Retinal pigment epithelial cell (primary cell): ENCODE data around the gene RALGAPB.

Experiments used
- DNase-seq: peaks from one replicate; pipeline ENCODE4 v3.0.0-alpha.2; 2010; ENCODE audit warnings: low read depth
- H3K4me3 ChIP-seq: 2 replicates; pipeline ENCODE4 v1.5.1; 2011; ENCODE audit warnings: mild to moderate bottlenecking, low read length, control low read depth, moderate library complexity
- TF ChIP-seq, protein P1 (sequence below): conservative IDR thresholded peaks from 2 replicates; pipeline ENCODE4 v1.5.1; 2011; ENCODE audit warnings: low read depth, low read length, control low read depth, inconsistent platforms

Gene RALGAPB

DNA sequence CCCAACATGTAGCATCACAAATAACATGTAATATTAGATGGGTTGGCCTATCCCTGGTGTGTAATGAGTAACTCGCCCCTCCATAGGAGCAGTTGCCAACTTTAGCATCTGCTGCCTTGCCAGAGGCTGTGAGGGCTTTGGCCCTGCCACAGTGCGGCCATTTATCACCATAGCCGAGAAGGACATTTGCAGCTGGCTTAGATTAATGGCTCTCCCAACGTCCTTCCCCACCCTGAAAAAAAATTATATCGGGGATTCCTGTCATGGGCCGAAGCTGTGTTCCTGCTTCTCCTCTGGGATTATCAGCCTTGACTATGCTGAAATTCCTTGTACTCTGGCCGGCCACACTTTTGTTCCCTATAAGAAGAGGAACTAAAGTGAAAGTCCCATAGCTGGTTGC lies 100.8 kb downstream of the RALGAPB start:
- no peak overlapping the region for H3K4me3 ChIP-seq
- DNase-seq, result no peak
- TF ChIP-seq, protein P1, sequence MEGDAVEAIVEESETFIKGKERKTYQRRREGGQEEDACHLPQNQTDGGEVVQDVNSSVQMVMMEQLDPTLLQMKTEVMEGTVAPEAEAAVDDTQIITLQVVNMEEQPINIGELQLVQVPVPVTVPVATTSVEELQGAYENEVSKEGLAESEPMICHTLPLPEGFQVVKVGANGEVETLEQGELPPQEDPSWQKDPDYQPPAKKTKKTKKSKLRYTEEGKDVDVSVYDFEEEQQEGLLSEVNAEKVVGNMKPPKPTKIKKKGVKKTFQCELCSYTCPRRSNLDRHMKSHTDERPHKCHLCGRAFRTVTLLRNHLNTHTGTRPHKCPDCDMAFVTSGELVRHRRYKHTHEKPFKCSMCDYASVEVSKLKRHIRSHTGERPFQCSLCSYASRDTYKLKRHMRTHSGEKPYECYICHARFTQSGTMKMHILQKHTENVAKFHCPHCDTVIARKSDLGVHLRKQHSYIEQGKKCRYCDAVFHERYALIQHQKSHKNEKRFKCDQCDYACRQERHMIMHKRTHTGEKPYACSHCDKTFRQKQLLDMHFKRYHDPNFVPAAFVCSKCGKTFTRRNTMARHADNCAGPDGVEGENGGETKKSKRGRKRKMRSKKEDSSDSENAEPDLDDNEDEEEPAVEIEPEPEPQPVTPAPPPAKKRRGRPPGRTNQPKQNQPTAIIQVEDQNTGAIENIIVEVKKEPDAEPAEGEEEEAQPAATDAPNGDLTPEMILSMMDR, result no peak

DNA sequence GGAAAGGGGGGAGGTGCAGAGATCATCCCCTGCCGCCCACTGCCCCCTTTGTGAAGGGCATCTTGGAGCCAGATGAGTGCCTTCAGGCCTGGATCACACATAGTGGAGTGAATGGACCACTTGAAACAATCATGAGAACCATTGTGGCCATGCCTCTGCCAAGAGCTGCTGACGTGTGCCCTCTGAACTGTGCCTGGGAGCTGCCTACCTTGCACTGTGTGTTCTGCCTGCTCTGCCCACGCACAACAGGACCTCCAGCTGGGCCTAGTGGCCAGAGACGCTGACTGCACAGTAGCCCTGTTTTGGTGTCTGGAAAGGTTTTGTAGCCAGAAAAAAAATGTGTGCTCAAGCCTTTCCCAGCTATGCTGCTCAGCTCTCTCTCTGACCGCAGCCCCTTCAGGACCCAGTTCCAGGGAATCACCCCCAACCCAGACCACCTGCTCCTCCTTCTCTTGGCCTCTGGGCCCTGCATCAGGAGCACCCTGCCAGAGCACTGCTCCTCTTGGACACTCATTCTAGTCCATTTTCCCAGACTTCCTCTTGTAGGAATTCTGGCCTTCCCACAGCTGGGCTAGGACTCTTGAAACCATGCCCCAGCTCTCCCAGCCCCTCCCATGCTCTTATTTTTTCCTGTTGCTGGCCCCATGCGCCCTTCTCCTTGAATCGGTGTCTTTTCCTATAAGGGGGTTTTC lies 106.7 kb downstream of the RALGAPB start:
- DNase-seq, result no peak
- TF ChIP-seq, protein P1, result no peak
- no peak overlapping the region for H3K4me3 ChIP-seq

DNA sequence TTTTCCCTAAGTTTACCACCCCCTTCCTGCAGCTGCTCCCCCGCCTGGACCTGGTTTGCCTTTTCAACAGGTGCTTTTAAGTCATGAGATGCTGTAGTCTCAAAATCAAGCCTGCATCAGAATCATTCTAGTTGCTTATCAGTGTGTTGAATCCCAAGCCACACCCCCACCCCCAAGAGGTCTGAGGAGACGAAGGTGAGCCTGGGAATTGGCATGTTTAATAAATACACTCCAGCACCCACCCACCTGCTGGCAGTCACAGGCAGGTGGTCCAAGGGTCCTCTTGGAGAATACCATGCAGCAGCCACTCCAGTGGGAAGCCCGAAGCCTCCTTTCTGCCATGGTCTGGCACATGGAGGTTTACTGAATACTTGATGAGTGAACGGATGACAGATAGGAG lies 107.3 kb downstream of the RALGAPB start:
- no peak overlapping the region for H3K4me3 ChIP-seq
- TF ChIP-seq, protein P1, result no peak
- DNase-seq, result no peak

DNA sequence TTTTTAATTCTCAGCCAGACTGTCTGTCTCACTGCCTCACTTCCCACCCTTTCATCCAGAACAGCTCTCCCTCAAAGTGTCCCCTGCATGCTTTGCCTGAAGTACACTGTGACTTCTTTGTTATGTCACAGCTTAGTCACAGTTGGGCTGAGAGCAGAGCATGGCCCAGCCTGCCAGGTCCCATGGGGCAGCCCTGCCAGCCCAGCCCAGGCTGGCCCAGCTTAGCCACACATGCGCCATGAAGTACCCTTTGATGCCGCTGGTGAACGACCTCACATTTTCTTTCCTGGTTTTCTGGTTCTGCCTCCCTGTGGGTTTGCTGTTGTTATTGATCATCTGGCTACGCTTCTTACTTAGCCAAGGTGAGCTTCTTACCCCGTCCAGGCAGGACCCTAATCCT lies 108.4 kb downstream of the RALGAPB start, which contains the start of gene ADIG:
ADIG (plus strand) TSS at position 185 of the 400 bp plus-strand sequence; CDS start at position 239, 54 bp downstream.
- DNase-seq, result no peak
- TF ChIP-seq, protein P1, result no peak
- no peak within 1 kb of the TSS for H3K4me3 ChIP-seq

DNA sequence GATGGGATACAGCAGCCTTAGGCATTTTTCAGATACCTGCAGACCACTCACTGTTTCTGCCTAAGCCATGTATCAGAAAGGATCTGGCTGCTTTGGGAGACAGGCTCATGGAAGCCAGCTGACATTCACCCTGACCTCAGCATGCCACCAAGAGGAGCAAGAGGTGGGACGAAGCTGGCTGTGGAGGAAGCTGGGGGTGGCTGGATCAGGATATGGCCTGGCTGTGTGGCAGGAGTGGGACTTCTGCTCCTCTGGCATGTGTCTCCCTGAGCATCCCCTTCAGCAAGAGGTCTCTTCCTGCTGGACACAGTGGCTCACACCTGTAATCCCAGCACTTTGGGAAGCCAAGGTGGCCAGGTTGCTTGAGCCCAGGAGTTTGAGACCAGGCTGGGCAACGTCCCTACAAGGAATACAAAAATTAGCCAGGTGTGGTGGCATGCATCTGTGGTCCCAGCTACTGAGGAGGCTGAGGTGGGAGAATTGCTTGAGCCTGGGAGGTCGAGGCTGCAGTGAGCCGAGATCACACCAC lies 109.3 kb downstream of the RALGAPB start:
- no peak overlapping the region for H3K4me3 ChIP-seq
- TF ChIP-seq, protein P1, result no peak
- DNase-seq, result no peak

DNA sequence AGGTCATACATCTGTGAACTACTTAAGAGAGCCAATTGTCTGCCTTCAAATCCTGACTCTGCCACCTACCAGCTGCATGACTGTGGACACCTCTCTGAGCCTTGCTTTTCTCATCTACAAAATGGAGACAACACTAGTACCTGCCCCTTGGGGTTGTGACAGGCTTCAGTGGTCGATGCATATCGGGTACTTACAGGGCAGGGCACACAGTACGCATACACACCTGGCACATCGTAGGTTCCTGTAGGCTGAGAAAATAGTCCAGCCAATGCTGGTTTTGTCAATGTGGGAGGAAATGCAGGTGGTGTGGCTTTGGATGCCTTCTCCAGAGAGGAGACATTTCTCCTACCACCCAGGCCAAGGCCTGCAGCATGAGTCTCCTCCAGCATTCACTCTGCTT lies 110.7 kb downstream of the RALGAPB start:
- no peak for DNase-seq
- no peak overlapping the region for H3K4me3 ChIP-seq
- TF ChIP-seq, protein P1, result no peak
